A673 (cell line): ENCODE data around the gene GRPEL2. TPM values are rescaled to one million over a fixed set of nuclear protein-coding genes. Genes with fewer than 3 reads are reported as not detected.

Experiments used
- Bru-seq: library from RNA; stranded (reverse); fragments of 400-500 nt; gene quantifications from one replicate; lab custom pipeline; 2021; lab: Mats Ljungman, UMichigan
- BruChase-seq, 2 experiments: library from RNA; stranded (reverse); fragments of 400-500 nt; gene quantifications; one replicate each; lab custom pipeline; 2021; lab: Mats Ljungman, UMichigan
- BruUV-seq: library from RNA; stranded (reverse); fragments of 400-500 nt; replicated peaks from 2 replicates; lab custom pipeline; 2021; lab: Mats Ljungman, UMichigan
- CTCF ChIA-PET: fragments of 300-600 bp; sonication (Branson Sonifier 250); formaldehyde crosslinking; loops from one replicate; lab custom pipeline; 2022; ENCODE audit warnings: antibody characterized with exemption; lab: Charles Lee
- POLR2A ChIA-PET: fragments of 300-600 bp; sonication (Branson Sonifier 250); formaldehyde crosslinking; loops from one replicate; lab custom pipeline; 2022; ENCODE audit warnings: antibody characterized with exemption; ENCODE audit not compliant: low non-redundant PET; lab: Charles Lee
- DNase-seq: peaks from one replicate; pipeline ENCODE4 v3.0.0-alpha.2; 2015; ENCODE audit warnings: low spot score
- H3K27ac ChIP-seq: fragments of 200-600 bp; sonication (generic); 2 replicates; pipeline ENCODE4 v1.5.1; 2016; ENCODE audit warnings: mixed run types, low read depth, mild to moderate bottlenecking, mixed read lengths, antibody characterized with exemption, low read length; ENCODE audit not compliant: poor library complexity, severe bottlenecking
- H3K27me3 ChIP-seq: fragments of 200-600 bp; sonication (generic); replicated peaks from 2 replicates; pipeline ENCODE4 v1.6.1; 2017; ENCODE audit warnings: mixed run types, low read depth, mild to moderate bottlenecking, mixed read lengths, antibody characterized with exemption, low read length; ENCODE audit not compliant: insufficient read depth, poor library complexity
- H3K36me3 ChIP-seq: fragments of 200-600 bp; sonication (generic); 2 replicates; pipeline ENCODE4 v1.6.1; 2016; ENCODE audit warnings: mixed run types, mild to moderate bottlenecking, mixed read lengths, antibody characterized with exemption, low read length; ENCODE audit not compliant: insufficient read depth, poor library complexity, severe bottlenecking
- H3K4me1 ChIP-seq: fragments of 200-600 bp; sonication (generic); 2 replicates; pipeline ENCODE4 v1.6.1; 2017; ENCODE audit warnings: mixed run types, mild to moderate bottlenecking, mixed read lengths, antibody characterized with exemption, low read length; ENCODE audit not compliant: insufficient read depth, poor library complexity, severe bottlenecking
- H3K4me3 ChIP-seq: fragments of 200-600 bp; sonication (generic); 2 replicates; pipeline ENCODE4 v1.5.1; 2016; ENCODE audit warnings: low read depth, mixed run types, mild to moderate bottlenecking, mixed read lengths, low read length; ENCODE audit not compliant: poor library complexity, severe bottlenecking
- H3K9me3 ChIP-seq: fragments of 200-600 bp; sonication (generic); 2 replicates; pipeline ENCODE4 v1.6.1; 2016; ENCODE audit warnings: mixed run types, low read depth, mild to moderate bottlenecking, mixed read lengths, antibody characterized with exemption, low read length; ENCODE audit not compliant: poor library complexity, severe bottlenecking
- EZH2 ChIP-seq: fragments of 200-600 bp; sonication (generic); IDR thresholded peaks from 2 replicates; pipeline ENCODE4 v1.6.1; 2017; ENCODE audit warnings: borderline replicate concordance, low read depth, mild to moderate bottlenecking, mixed read lengths, antibody characterized with exemption, low read length; ENCODE audit not compliant: poor library complexity, severe bottlenecking
- intact Hi-C: fragments of 100-400 bp; cut with micrococcal nuclease; formaldehyde crosslinking; loops from one replicate; pipeline ENCODE4 v1.10.0; 2022; ENCODE audit not compliant: unreplicated experiment
- long read RNA-seq: library from polyadenylated mRNA; stranded (forward); transcript quantifications from one replicate; pipeline ENCODE4 v2.0.0, GENCODE V29; 2022
- total RNA-seq: library from RNA; stranded (reverse); gene quantifications from 2 replicates; pipeline ENCODE4 v1.2.3, GENCODE V29; 2021
- TF ChIP-seq, protein P1 (sequence below): fragments of 300-800, 200-600 bp; sonication (generic); conservative IDR thresholded peaks from 2 replicates; pipeline ENCODE4 v1.5.1; 2017; ENCODE audit warnings: low read depth, mild to moderate bottlenecking, antibody characterized with exemption, low read length, moderate library complexity, mixed read lengths

The GRPEL2 gene, protein sequence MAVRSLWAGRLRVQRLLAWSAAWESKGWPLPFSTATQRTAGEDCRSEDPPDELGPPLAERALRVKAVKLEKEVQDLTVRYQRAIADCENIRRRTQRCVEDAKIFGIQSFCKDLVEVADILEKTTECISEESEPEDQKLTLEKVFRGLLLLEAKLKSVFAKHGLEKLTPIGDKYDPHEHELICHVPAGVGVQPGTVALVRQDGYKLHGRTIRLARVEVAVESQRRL
- total RNA-seq (33.2 and 37.2 TPM in 2 replicates), Bru-seq, nascent RNA (percentile 96 among the genes with signal in this experiment), BruChase-seq, experiment 1, labeled RNA remaining after a 2-hour chase (percentile 99 among the genes with signal in this experiment), BruChase-seq, experiment 2, labeled RNA remaining after a 6-hour chase (percentile 88 among the genes with signal in this experiment)
- long read RNA-seq, full-length matches to known transcripts: 17 of 24 reads
- long read RNA-seq, partial matches to known transcripts: 0 of 24 reads
- long read RNA-seq, other reads (novel, unspliced or antisense): 7 of 24 reads

DNA sequence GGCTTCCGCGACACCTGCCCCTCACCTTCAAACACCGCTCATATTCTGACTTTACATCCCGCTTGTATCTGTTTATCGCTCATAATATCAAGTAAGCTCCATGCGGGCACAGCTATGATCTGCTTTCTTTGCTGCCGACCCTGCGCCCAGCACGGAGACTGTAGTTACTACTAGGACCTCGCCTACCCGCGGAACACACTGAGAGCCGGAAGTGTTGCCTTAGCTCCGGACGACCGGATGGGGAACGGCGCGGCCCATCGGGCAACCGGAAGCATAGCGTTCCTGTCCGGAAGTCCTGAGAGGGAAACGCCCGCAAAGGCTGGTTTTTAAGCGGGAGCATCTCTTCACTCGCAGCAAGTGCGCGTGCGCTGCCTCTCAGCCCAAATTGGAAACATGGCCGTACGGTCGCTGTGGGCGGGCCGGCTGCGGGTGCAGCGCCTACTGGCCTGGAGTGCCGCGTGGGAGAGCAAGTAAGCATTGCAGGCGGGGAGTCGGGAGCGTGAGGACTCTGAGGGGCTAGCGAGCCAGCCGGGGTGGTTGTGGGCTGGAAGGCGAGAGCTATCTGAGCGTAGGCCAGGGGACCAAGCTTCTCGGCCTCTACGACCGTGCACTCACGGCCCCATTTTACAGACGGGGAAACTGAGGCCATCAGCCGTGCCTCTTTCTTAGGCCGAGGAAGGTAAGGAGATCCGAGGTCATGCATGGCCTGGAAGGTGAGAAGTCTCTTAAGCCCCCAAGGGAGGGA lies at the start of gene GRPEL2:
Gene GRPEL2 (plus strand): TSS at position 353 of the 745 bp plus-strand sequence. CDS start 41 bp downstream, at position 394.
- TF ChIP-seq EZH2: no peak
- TF ChIP-seq, protein P1, sequence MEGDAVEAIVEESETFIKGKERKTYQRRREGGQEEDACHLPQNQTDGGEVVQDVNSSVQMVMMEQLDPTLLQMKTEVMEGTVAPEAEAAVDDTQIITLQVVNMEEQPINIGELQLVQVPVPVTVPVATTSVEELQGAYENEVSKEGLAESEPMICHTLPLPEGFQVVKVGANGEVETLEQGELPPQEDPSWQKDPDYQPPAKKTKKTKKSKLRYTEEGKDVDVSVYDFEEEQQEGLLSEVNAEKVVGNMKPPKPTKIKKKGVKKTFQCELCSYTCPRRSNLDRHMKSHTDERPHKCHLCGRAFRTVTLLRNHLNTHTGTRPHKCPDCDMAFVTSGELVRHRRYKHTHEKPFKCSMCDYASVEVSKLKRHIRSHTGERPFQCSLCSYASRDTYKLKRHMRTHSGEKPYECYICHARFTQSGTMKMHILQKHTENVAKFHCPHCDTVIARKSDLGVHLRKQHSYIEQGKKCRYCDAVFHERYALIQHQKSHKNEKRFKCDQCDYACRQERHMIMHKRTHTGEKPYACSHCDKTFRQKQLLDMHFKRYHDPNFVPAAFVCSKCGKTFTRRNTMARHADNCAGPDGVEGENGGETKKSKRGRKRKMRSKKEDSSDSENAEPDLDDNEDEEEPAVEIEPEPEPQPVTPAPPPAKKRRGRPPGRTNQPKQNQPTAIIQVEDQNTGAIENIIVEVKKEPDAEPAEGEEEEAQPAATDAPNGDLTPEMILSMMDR: no peak
- CTCF ChIA-PET: interaction anchor here (0.8 kb wide), 1 partner anchor 37 kb away, joined by 4 read pairs; no protein-coding TSS in a partner anchor
- Histone ChIP-seq H3K9me3 (no peaks in the 10 kb centered on the region), H3K4me1 (peaks cover 4% of the 10 kb centered on the region), H3K27ac (peak within 1 kb of the TSS; percentile 83), H3K27me3 (peaks cover 10% of the 10 kb centered on the region), H3K36me3 (peaks cover 34% of the 10 kb centered on the region), H3K4me3 (peak within 1 kb of the TSS; percentile 67)
- POLR2A ChIA-PET: interaction anchor here (1.0 kb wide), 1 partner anchor 12 kb away, joined by 4 read pairs; the partner anchor contains the start of gene PCYOX1L
- BruUV-seq: no TSS peak
- intact Hi-C loops: no loop called here
- peak; percentile 98 for DNase-seq

DNA sequence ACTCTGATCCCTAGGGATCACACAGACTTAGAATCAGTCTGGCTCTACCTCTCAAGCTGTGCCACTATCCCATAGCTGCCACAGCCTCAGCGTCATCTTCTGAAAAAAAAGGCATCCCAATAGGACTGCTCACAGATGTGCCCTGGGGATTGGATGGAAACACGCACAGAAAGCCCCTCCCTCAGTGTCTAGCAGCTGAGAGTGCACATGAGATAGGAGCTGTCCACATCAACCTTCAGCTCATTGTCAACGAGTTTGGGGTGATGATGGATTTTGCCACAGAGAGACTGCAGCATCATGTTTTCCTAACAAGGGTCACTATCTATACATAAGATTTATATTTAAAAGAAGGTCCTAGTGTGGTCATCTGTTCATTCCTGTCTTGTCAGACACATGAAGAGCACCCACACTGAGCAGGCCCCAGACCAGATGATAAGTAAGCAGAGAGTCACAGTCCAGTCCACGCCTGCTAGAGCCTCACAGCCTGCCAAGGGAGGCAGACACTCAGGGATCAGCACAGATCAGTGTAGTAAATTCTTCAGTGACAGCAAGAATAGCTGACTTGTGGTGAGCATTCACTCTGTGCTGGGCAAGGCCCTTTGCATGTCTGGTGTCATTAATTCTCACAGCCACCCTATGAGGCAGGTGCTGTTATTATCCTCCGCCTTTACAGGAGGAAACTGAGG lies 47.8 kb upstream of the GRPEL2 start:
- H3K27ac ChIP-seq: no peak overlapping the region
- BruUV-seq: no TSS peak

More for the DNA sequence above, 47.8 kb upstream of the GRPEL2 start:
- CTCF ChIA-PET: no interaction called here
- no peaks in the 10 kb centered on the region for H3K36me3 ChIP-seq
- intact Hi-C loops: no loop called here
- no peaks in the 10 kb centered on the region for H3K4me1 ChIP-seq
- H3K27me3 ChIP-seq: peaks cover 4% of the 10 kb centered on the region
- no peak for DNase-seq
- TF ChIP-seq, protein P1: no peak
- TF ChIP-seq EZH2: no peak
- POLR2A ChIA-PET: no interaction called here
- H3K9me3 ChIP-seq: no peaks in the 10 kb centered on the region
- H3K4me3 ChIP-seq: no peak overlapping the region
